Adipose tissue (tissue), 3 donors: ENCODE measurements around the gene MLEC. TPM values are rescaled to one million over a fixed set of nuclear protein-coding genes. Genes with fewer than 3 reads are reported as not detected.

Experiments used
- polyA plus RNA-seq, 3 donors: library from polyadenylated mRNA; stranded (reverse); fragments of 200-250 nt; gene quantifications; one replicate each; pipeline ENCODE4 v1.2.3, GENCODE V29; 2013
- donor health status: healthy with polysubstance abuse.
- donor health status: Bipolar disorder and iron deficiency.
- donor health status: healthy.

The MLEC gene
- polyA plus RNA-seq, 3 donors, result 44.0 to 54.8 (median 45.1) TPM

Other genes starting within 250 kb of the MLEC start
- gene COX6A1, start 249.0 kb upstream of the MLEC start, polyA plus RNA-seq, result 100 to 1,000 TPM; 424 to 983 (median 500) TPM
- 10 to 100 TPM; 29.0 to 34.4 (median 29.1) TPM for gene TRIAP1, start 240.8 kb upstream of the MLEC start, polyA plus RNA-seq
- gene GATC, start 240.7 kb upstream of the MLEC start, polyA plus RNA-seq, result 10 to 100 TPM; 10.6 to 13.4 (median 12.3) TPM
- gene SRSF9, start 217.4 kb upstream of the MLEC start, polyA plus RNA-seq, result 10 to 100 TPM; 68.8 to 95.0 (median 91.8) TPM
- 100 to 1,000 TPM; 137 to 522 (median 243) TPM for gene DYNLL1, start 191.0 kb upstream of the MLEC start, polyA plus RNA-seq
- 10 to 100 TPM; 17.8 to 38.9 (median 28.2) TPM for gene COQ5, start 158.0 kb upstream of the MLEC start, polyA plus RNA-seq
- 100 to 1,000 TPM in 2 of 3 donors, 10 to 100 TPM in 1; 54.4 to 141 (median 103) TPM for gene RNF10, start 152.8 kb upstream of the MLEC start, polyA plus RNA-seq
- 10 to 100 TPM; 25.4 to 55.2 (median 50.0) TPM for gene POP5, start 105.7 kb upstream of the MLEC start, polyA plus RNA-seq
- 10 to 100 TPM in 1 of 3 donors, 1 to 10 TPM in 1, under 1 TPM in 1; 0.45 to 14.5 (median 6.2) TPM for gene CABP1, start 46.5 kb upstream of the MLEC start, polyA plus RNA-seq
- gene UNC119B, start 23.3 kb downstream of the MLEC start, polyA plus RNA-seq, result 10 to 100 TPM; 14.9 to 18.9 (median 15.2) TPM
- 100 to 1,000 TPM in 1 of 3 donors, 10 to 100 TPM in 2; 49.1 to 194 (median 69.4) TPM for gene ACADS, start 38.7 kb downstream of the MLEC start, polyA plus RNA-seq
- gene SPPL3, start 217.2 kb downstream of the MLEC start, polyA plus RNA-seq, result 10 to 100 TPM in 2 of 3 donors, 1 to 10 TPM in 1; 9.3 to 20.7 (median 12.9) TPM